DND-41 (cell line): ENCODE results near the gene KTI12.
"Not testable (repeated sequence)": the region's sequence is repeated elsewhere in the genome, so short reads cannot be mapped to it uniquely, and the experiment has no call there.

Experiments used
- ATAC-seq: fragments of 200-7000 bp; cut with Tn5 transposase; 3 replicates; pipeline ENCODE4 v1.9.1; 2021; ENCODE audit warnings: low read depth; ENCODE audit not compliant: insufficient read depth
- DNase-seq: peaks from one replicate; pipeline ENCODE4 v3.0.0-alpha.2; 2020
- H2AFZ ChIP-seq: 2 replicates; pipeline ENCODE4 v1.6.0; 2012; ENCODE audit warnings: low read depth, low read length
- H3K27ac ChIP-seq: 2 replicates; pipeline ENCODE4 v1.5.1; 2012; ENCODE audit warnings: low read length, inconsistent platforms
- H3K27me3 ChIP-seq: fragments of 200-600 bp; sonication (generic); 2 replicates; pipeline ENCODE4 v1.6.0; 2012; ENCODE audit warnings: low read length, mild to moderate bottlenecking, inconsistent platforms; ENCODE audit not compliant: insufficient read depth, poor library complexity
- H3K36me3 ChIP-seq: 2 replicates; pipeline ENCODE4 v1.5.1; 2012; ENCODE audit warnings: low read length, inconsistent platforms; ENCODE audit not compliant: insufficient read depth
- H3K4me1 ChIP-seq: 2 replicates; pipeline ENCODE4 v1.5.1; 2012; ENCODE audit warnings: mild to moderate bottlenecking, low read length; ENCODE audit not compliant: insufficient read depth
- H3K4me2 ChIP-seq: 2 replicates; pipeline ENCODE4 v1.6.0; 2012; ENCODE audit warnings: mild to moderate bottlenecking, moderate library complexity, low read length, inconsistent platforms; ENCODE audit not compliant: insufficient read depth
- H3K4me3 ChIP-seq, 2 experiments: fragments of 200-600 bp in 1 of 2; shearing (Covaris generic) in 1 of 2; 2 replicates each; pipeline ENCODE4 v1.5.1; 2012 to 2016; ENCODE audit warnings: inconsistent platforms in 2 of 2, low read length in 2 of 2, mild to moderate bottlenecking in 2 of 2, low read depth in 1 of 2, moderate library complexity in 1 of 2
- H3K79me2 ChIP-seq: 2 replicates; pipeline ENCODE4 v1.6.0; 2012; ENCODE audit warnings: low read length, inconsistent platforms; ENCODE audit not compliant: insufficient read depth
- H3K9ac ChIP-seq: 2 replicates; pipeline ENCODE4 v1.6.0; 2012; ENCODE audit warnings: low read depth, mild to moderate bottlenecking, inconsistent platforms, low read length, moderate library complexity
- H3K9me3 ChIP-seq: 2 replicates; pipeline ENCODE4 v1.5.1; 2012; ENCODE audit warnings: low read length, moderate library complexity, mild to moderate bottlenecking, inconsistent platforms; ENCODE audit not compliant: insufficient read depth, severe bottlenecking
- H4K20me1 ChIP-seq: 2 replicates; pipeline ENCODE4 v1.6.0; 2012; ENCODE audit warnings: low read length; ENCODE audit not compliant: insufficient read depth
- EZH2 ChIP-seq: IDR thresholded peaks from 3 replicates; pipeline ENCODE4 v1.6.1; 2012; ENCODE audit warnings: borderline replicate concordance, low read depth, mild to moderate bottlenecking, moderate library complexity, low read length, inconsistent platforms; ENCODE audit not compliant: severe bottlenecking
- TF ChIP-seq, protein P1 (sequence below): IDR thresholded peaks from 2 replicates; pipeline ENCODE4 v1.5.1; 2012; ENCODE audit warnings: borderline replicate concordance, low read length, moderate library complexity, mild to moderate bottlenecking; ENCODE audit not compliant: poor library complexity, severe bottlenecking; ENCODE audit errors: extremely low read depth

The KTI12 gene

GRCh38 chr1:52022133-52022532 lies 11.5 kb downstream of the KTI12 start:
- Histone ChIP-seq H3K27ac (no peak overlapping the region), H3K36me3 (peaks cover 67% of the 10 kb centered on the region), H3K27me3 (no peaks in the 10 kb centered on the region), H3K4me1 (no peaks in the 10 kb centered on the region), H3K4me3 (no peak overlapping the region), H3K9me3 (no peaks in the 10 kb centered on the region), H2AFZ (no peak overlapping the region), H3K79me2 (no peaks in the 10 kb centered on the region), H4K20me1 (no peaks in the 10 kb centered on the region), H3K9ac (no peak overlapping the region), H3K4me2 (no peak overlapping the region)
- DNase-seq, result no peak
- TF ChIP-seq, protein P1, sequence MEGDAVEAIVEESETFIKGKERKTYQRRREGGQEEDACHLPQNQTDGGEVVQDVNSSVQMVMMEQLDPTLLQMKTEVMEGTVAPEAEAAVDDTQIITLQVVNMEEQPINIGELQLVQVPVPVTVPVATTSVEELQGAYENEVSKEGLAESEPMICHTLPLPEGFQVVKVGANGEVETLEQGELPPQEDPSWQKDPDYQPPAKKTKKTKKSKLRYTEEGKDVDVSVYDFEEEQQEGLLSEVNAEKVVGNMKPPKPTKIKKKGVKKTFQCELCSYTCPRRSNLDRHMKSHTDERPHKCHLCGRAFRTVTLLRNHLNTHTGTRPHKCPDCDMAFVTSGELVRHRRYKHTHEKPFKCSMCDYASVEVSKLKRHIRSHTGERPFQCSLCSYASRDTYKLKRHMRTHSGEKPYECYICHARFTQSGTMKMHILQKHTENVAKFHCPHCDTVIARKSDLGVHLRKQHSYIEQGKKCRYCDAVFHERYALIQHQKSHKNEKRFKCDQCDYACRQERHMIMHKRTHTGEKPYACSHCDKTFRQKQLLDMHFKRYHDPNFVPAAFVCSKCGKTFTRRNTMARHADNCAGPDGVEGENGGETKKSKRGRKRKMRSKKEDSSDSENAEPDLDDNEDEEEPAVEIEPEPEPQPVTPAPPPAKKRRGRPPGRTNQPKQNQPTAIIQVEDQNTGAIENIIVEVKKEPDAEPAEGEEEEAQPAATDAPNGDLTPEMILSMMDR, result no peak
- no peak for TF ChIP-seq EZH2
- no peak for ATAC-seq

DNA sequence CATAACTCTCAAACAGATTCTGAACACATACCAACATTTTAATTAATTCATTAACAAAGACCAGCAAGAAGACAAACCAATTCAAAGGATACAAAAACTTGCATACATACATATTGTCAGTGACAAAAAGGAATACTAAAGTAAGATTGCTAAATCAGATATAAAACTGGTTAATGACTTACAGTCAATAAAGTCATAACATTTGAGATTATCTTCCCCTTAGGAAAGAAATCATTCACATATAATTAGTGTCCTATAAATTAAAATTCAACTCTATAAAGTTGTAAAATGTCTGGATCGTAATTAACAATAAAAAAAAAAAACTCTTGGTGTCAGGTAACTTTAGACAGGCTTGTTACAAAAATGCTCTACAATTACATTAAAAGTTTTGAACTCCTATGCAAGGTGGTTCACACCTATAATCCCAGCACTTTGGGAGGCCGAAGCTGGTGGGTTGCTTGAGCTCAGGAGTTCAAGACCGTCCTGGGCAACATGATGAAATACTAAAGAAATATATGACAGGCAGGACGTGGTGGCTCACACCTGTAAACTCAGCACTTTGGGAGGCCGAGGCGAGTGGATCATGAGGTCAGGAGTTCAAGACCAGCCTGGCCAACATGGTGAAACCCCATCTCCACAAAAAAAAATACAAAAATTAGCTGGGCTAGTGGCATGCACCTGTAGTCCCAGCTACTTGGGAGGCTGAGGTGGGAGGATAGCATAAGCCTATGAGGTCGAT lies 25.4 kb downstream of the KTI12 start:
- H3K4me3 ChIP-seq, result no peak overlapping the region
- no peak for ATAC-seq
- no peak for TF ChIP-seq EZH2
- TF ChIP-seq, protein P1, result no peak
- no peaks in the 10 kb centered on the region for H3K36me3 ChIP-seq
- H4K20me1 ChIP-seq, result no peaks in the 10 kb centered on the region
- H3K27me3 ChIP-seq, result no peaks in the 10 kb centered on the region
- H3K79me2 ChIP-seq, result no peaks in the 10 kb centered on the region
- no peak overlapping the region for H3K4me2 ChIP-seq
- H2AFZ ChIP-seq, result no peak overlapping the region
- no peaks in the 10 kb centered on the region for H3K4me1 ChIP-seq
- no peak overlapping the region for H3K27ac ChIP-seq
- H3K9ac ChIP-seq, result no peak overlapping the region
- no peaks in the 10 kb centered on the region for H3K9me3 ChIP-seq
- no peak for DNase-seq

DNA sequence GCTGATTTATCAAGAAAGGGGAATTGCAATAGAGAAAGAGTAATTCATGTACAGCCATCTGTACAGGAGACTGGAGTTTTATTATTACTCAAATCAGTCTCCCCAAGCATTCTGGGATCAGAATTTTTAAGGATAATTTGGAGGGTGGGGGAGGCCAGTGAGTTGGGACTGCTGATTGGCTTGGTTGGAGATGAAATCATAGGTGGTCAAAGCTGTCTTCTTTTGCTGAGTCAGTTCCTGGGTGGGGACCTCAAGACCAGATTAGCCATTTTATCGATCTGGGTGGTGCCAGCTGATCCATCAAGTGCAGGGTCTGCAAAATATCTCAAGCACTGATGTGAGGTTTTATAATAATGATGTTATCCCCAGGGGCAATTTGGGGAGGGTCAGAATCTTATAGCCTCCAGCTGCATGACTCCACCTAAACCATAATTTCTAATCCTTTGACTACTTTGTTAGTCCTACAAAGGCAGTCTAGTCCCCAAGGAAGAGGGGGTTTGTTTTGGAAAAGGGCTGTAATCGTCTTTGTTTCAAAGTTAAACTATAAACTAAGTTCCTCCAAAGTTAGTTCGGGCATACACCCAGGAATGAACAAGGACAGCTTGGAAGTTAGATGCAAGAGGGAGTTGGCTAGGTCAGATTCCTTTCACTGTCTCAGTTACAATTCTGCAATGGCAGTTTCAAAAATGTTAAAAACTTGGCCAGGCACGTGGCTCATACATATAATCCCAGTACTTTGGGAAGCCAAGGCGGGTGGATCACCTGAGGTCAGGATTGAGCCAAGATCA lies 26.2 kb downstream of the KTI12 start:
- DNase-seq (no peak), ATAC-seq (no peak)
- Histone ChIP-seq H3K4me2 (no peak overlapping the region), H3K9ac (no peak overlapping the region), H2AFZ (no peak overlapping the region), H4K20me1 (no peaks in the 10 kb centered on the region), H3K27me3 (no peaks in the 10 kb centered on the region), H3K36me3 (no peaks in the 10 kb centered on the region), H3K79me2 (no peaks in the 10 kb centered on the region), H3K4me3 (no peak overlapping the region), H3K4me1 (no peaks in the 10 kb centered on the region), H3K27ac (no peak overlapping the region), H3K9me3 (no peaks in the 10 kb centered on the region)
- TF ChIP-seq, protein P1, result no peak
- no peak for TF ChIP-seq EZH2

DNA sequence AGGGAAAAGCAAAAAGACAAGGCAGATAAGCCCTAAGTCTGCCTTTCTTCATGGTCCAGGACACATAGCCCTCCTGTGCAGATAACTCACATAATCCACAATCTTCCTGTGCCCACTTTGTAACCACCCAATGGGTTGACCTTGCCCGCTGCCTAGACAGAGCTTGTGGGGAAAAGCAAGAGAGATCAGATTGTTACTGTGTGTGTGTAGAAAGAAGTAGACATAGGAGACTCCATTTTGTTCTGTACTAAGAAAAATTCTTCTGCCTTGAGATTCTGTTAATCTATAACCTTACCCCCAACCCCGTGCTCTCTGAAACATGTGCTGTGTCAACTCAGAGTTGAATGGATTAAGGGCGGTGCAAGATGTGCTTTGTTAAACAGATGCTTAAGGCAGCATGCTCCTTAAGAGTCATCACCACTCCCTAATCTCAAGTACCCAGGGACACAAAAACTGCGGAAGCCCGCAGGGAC lies 27.5 kb downstream of the KTI12 start:
- H4K20me1 ChIP-seq, H3K4me2 ChIP-seq, H3K27me3 ChIP-seq, H3K4me1 ChIP-seq, H3K36me3 ChIP-seq, H3K27ac ChIP-seq, H3K79me2 ChIP-seq, H3K9ac ChIP-seq, ATAC-seq, H3K9me3 ChIP-seq, H2AFZ ChIP-seq, H3K4me3 ChIP-seq, DNase-seq: not testable (repeated sequence)

GRCh38 chr1:52005548-52005947 lies 28.1 kb downstream of the KTI12 start:
- H2AFZ ChIP-seq, ATAC-seq, H3K27ac ChIP-seq, H3K9me3 ChIP-seq, H3K4me1 ChIP-seq, H3K4me2 ChIP-seq, H3K27me3 ChIP-seq, H3K9ac ChIP-seq, H3K79me2 ChIP-seq, DNase-seq, H3K4me3 ChIP-seq, H3K36me3 ChIP-seq, H4K20me1 ChIP-seq: not testable (repeated sequence)
